ENCODE data around the gene RBKS.
"Not testable (repeated sequence)": the region's sequence is repeated elsewhere in the genome, so short reads cannot be mapped to it uniquely, and the experiment has no call there.

Gene RBKS

GRCh38 chr2:27873091-27873490 is 17.1 kb downstream of the RBKS start:
- Histone ChIP-seq H3K4me3 (no peak overlapping the region), H4K20me1 (no peaks in the 10 kb centered on the region), H3K4me2 (no peak overlapping the region), H3K9me3 (replicated peaks in 1 of 11) (peaks cover 0 to 27% (median 11%) of the 10 kb centered on the region in 11 experiments; a peak in 15 of 22 replicates), H3K27me3 (no peaks in the 10 kb centered on the region), H3K36me3 (peaks cover 0 to 11% (median 0%) of the 10 kb centered on the region in 11 experiments; a peak in 2 of 22 replicates), H3K27ac (no peak overlapping the region), H3K9ac (no peak overlapping the region), H3K4me1 (no peaks in the 10 kb centered on the region)
- TF ChIP-seq Cebpa-rat (IDR thresholded peaks at IDR 0.05) = no peak

- H3K36me3 ChIP-seq = peaks cover 0 to 11% (median 0%) of the 10 kb centered on the region in 11 experiments; a peak in 2 of 22 replicates
Measured at GRCh38 chr2:27871802-27872201, 18.4 kb downstream of the RBKS start.

GRCh38 chr2:27870724-27871123 is 19.5 kb downstream of the RBKS start:
- H3K4me1 ChIP-seq = peaks cover 0 to 9% (median 0%) of the 10 kb centered on the region in 10 experiments; a peak in 6 of 20 replicates
- no peaks in the 10 kb centered on the region for H3K27me3 ChIP-seq
- peaks cover 0 to 8% (median under 1%) of the 10 kb centered on the region in 11 experiments; a peak in 11 of 22 replicates for H3K9me3 ChIP-seq (replicated peaks in 1 of 11)
- H3K9ac ChIP-seq = no peak overlapping the region
- H3K27ac ChIP-seq = no peak overlapping the region
- no peak for TF ChIP-seq Cebpa-rat (IDR thresholded peaks at IDR 0.05)
- no peaks in the 10 kb centered on the region for H4K20me1 ChIP-seq
- H3K4me2 ChIP-seq = no peak overlapping the region
- H3K4me3 ChIP-seq = no peak overlapping the region
- peaks cover 0 to 2% (median 0%) of the 10 kb centered on the region in 11 experiments; a peak in 1 of 22 replicates for H3K36me3 ChIP-seq

More at GRCh38 chr2:27871802-27872201, 18.4 kb downstream of the RBKS start:
- peaks cover 0 to 19% (median 8%) of the 10 kb centered on the region in 11 experiments; a peak in 14 of 22 replicates for H3K9me3 ChIP-seq (replicated peaks in 1 of 11)
- H3K27me3 ChIP-seq = no peaks in the 10 kb centered on the region
- no peak overlapping the region for H3K27ac ChIP-seq
- H3K9ac ChIP-seq = no peak overlapping the region
- no peaks in the 10 kb centered on the region for H4K20me1 ChIP-seq
- H3K4me3 ChIP-seq = no peak overlapping the region
- no peak for TF ChIP-seq Cebpa-rat (IDR thresholded peaks at IDR 0.05)
- no peak overlapping the region for H3K4me2 ChIP-seq
- no peaks in the 10 kb centered on the region for H3K4me1 ChIP-seq

GRCh38 chr2:27869763-27870162 is 20.4 kb downstream of the RBKS start:
- peak in 1 of 11 experiments; percentile 7; a peak in 1 of 22 replicates for TF ChIP-seq Cebpa-rat (IDR thresholded peaks at IDR 0.05)
- no peaks in the 10 kb centered on the region for H3K36me3 ChIP-seq
- no peaks in the 10 kb centered on the region for H3K27me3 ChIP-seq
- H3K4me1 ChIP-seq = peaks cover 0 to 16% (median 0%) of the 10 kb centered on the region in 10 experiments; a peak in 6 of 20 replicates
- H4K20me1 ChIP-seq = no peaks in the 10 kb centered on the region
- no peak overlapping the region for H3K4me2 ChIP-seq
- H3K9me3 ChIP-seq (replicated peaks in 1 of 11) = 0 out of 22 replicates have a peak, but pooled peaks cover 0 to 5% (median 0%) of the 10 kb centered on the region in 11 experiments
- H3K4me3 ChIP-seq = no peak overlapping the region
- H3K27ac ChIP-seq = no peak overlapping the region
- no peak overlapping the region for H3K9ac ChIP-seq

GRCh38 chr2:27866237-27866636 is 23.9 kb downstream of the RBKS start:
- no peak overlapping the region for H3K27ac ChIP-seq
- H3K9ac ChIP-seq = no peak overlapping the region
- peak overlapping the region in 1 of 11 experiments; percentile 7; a peak in 1 of 22 replicates for H3K4me2 ChIP-seq
- H3K36me3 ChIP-seq = no peaks in the 10 kb centered on the region
- no peaks in the 10 kb centered on the region for H3K9me3 ChIP-seq (replicated peaks in 1 of 11)
- peaks cover 0 to 17% (median under 1%) of the 10 kb centered on the region in 10 experiments; a peak in 8 of 20 replicates for H3K4me1 ChIP-seq
- no peaks in the 10 kb centered on the region for H4K20me1 ChIP-seq
- no peak for TF ChIP-seq Cebpa-rat (IDR thresholded peaks at IDR 0.05)
- H3K4me3 ChIP-seq = no peak overlapping the region
- H3K27me3 ChIP-seq = no peaks in the 10 kb centered on the region

- not testable (repeated sequence) for H3K36me3 ChIP-seq; H3K9me3 ChIP-seq (replicated peaks in 1 of 11); H3K4me2 ChIP-seq; H3K9ac ChIP-seq; H3K27ac ChIP-seq; H4K20me1 ChIP-seq; H3K4me3 ChIP-seq; H3K27me3 ChIP-seq
- H3K4me1 ChIP-seq = peaks cover 0 to 40% (median 15%) of the 10 kb centered on the region in 10 experiments; a peak in 11 of 20 replicates
Measured at GRCh38 chr2:27863955-27864354, 26.2 kb downstream of the RBKS start.

GRCh38 chr2:27863146-27863545 is 27.0 kb downstream of the RBKS start:
- Histone ChIP-seq H3K4me3 (no peak overlapping the region), H3K9me3 (replicated peaks in 1 of 11) (peaks cover 2 to 6% (median 3%) of the 10 kb centered on the region in 11 experiments; a peak in 21 of 22 replicates), H3K9ac (no peak overlapping the region), H4K20me1 (no peaks in the 10 kb centered on the region), H3K27me3 (no peaks in the 10 kb centered on the region), H3K4me2 (no peak overlapping the region), H3K4me1 (peaks cover 0 to 46% (median 19%) of the 10 kb centered on the region in 10 experiments; a peak in 11 of 20 replicates), H3K36me3 (0 out of 22 replicates have a peak, but pooled peaks cover 0 to 2% (median 0%) of the 10 kb centered on the region in 11 experiments), H3K27ac (no peak overlapping the region)
- TF ChIP-seq Cebpa-rat (IDR thresholded peaks at IDR 0.05) = no peak

- H3K4me1 ChIP-seq = peaks cover 0 to 42% (median 25%) of the 10 kb centered on the region in 10 experiments; a peak in 12 of 20 replicates
- peak overlapping the region in 4 of 11 experiments; percentile 30 to 48 (median 40); a peak in 7 of 22 replicates for H3K4me2 ChIP-seq
- 0 out of 22 replicates have a peak, but pooled peaks cover 0 to 4% (median 0%) of the 10 kb centered on the region in 11 experiments for H3K36me3 ChIP-seq
- H3K9me3 ChIP-seq (replicated peaks in 1 of 11) = peaks cover 13 to 20% (median 17%) of the 10 kb centered on the region in 11 experiments
- TF ChIP-seq Cebpa-rat (IDR thresholded peaks at IDR 0.05) = no peak
- no peak overlapping the region for H3K9ac ChIP-seq
- H3K4me3 ChIP-seq = no peak overlapping the region
- H3K27me3 ChIP-seq = no peaks in the 10 kb centered on the region
- H4K20me1 ChIP-seq = no peaks in the 10 kb centered on the region
- peak overlapping the region in 2 of 11 experiments; percentile 32 to 37; a peak in 3 of 22 replicates for H3K27ac ChIP-seq
Measured at GRCh38 chr2:27860111-27860510, 30.1 kb downstream of the RBKS start.

GRCh38 chr2:27857417-27858172 is 32.6 kb downstream of the RBKS start:
- Histone ChIP-seq H4K20me1 (no peaks in the 10 kb centered on the region), H3K4me3 (no peak overlapping the region), H3K4me2 (no peak overlapping the region), H3K9ac (no peak overlapping the region), H3K9me3 (replicated peaks in 1 of 11) (peaks cover 13 to 27% (median 20%) of the 10 kb centered on the region in 11 experiments), H3K27me3 (no peaks in the 10 kb centered on the region), H3K36me3 (0 out of 22 replicates have a peak, but pooled peaks cover 0 to 4% (median 0%) of the 10 kb centered on the region in 11 experiments), H3K27ac (no peak overlapping the region), H3K4me1 (peaks cover 0 to 42% (median 25%) of the 10 kb centered on the region in 10 experiments; a peak in 12 of 20 replicates)
- TF ChIP-seq Cebpa-rat (IDR thresholded peaks at IDR 0.05) = no peak
